ENCODE data around the gene APOL3.

- TF ChIP-seq POLR2A (IDR thresholded peaks at IDR 0.05; ENCODE audit: low read depth, low read length) = no peak
- TF ChIP-seq POLR2AphosphoS5 (IDR thresholded peaks at IDR 0.05; ENCODE audit: low read depth, low read length) = no peak
These were observed 2.9 kb upstream of the APOL3 start for GRCh38 chr22:36163497-36163896.
